CD4-positive, alpha-beta T cell treated with Interleukin-12 subunit alpha and Interleukin-12 subunit beta, for 1 hour (primary cell): Measurements from ENCODE around the gene COL4A1.

Source experiments
- DNase-seq: peaks from one replicate; pipeline ENCODE4 v3.0.0-alpha.2; 2020

The COL4A1 gene

GRCh38 chr13:110341445-110342244 lies 34.7 kb upstream of the COL4A1 start:
- no peak for DNase-seq

- DNase-seq = peak; percentile 24
These were observed 34.0 kb upstream of the COL4A1 start for GRCh38 chr13:110340812-110341444.

- DNase-seq = no peak
These were observed 33.1 kb upstream of the COL4A1 start for GRCh38 chr13:110339975-110340550.

- DNase-seq = no peak
These were observed 32.3 kb upstream of the COL4A1 start for GRCh38 chr13:110339263-110339662.

GRCh38 chr13:110338441-110339101 lies 31.6 kb upstream of the COL4A1 start:
- DNase-seq = no peak

- no peak for DNase-seq
These were observed 30.3 kb upstream of the COL4A1 start for GRCh38 chr13:110337247-110337646.

- DNase-seq = no peak
These were observed 29.7 kb upstream of the COL4A1 start for GRCh38 chr13:110336681-110337080.

- no peak for DNase-seq
These were observed 29.2 kb upstream of the COL4A1 start for GRCh38 chr13:110336108-110336507.

GRCh38 chr13:110334841-110335490 lies 28.0 kb upstream of the COL4A1 start:
- no peak for DNase-seq

- no peak for DNase-seq
These were observed 27.3 kb upstream of the COL4A1 start for GRCh38 chr13:110334256-110334655.

GRCh38 chr13:110333837-110334236 lies 26.9 kb upstream of the COL4A1 start:
- no peak for DNase-seq

GRCh38 chr13:110332750-110333149 lies 25.8 kb upstream of the COL4A1 start:
- no peak for DNase-seq

- DNase-seq = no peak
These were observed 24.4 kb upstream of the COL4A1 start for GRCh38 chr13:110331362-110331761.

- no peak for DNase-seq
These were observed 23.6 kb upstream of the COL4A1 start for GRCh38 chr13:110330491-110331011.

- DNase-seq = no peak
These were observed 23.0 kb upstream of the COL4A1 start for GRCh38 chr13:110329798-110330461.

GRCh38 chr13:110329258-110329657 lies 22.3 kb upstream of the COL4A1 start:
- no peak for DNase-seq

- no peak for DNase-seq
These were observed 21.6 kb upstream of the COL4A1 start for GRCh38 chr13:110328573-110328972.

- DNase-seq = no peak
These were observed 20.2 kb upstream of the COL4A1 start for GRCh38 chr13:110327051-110327721.

GRCh38 chr13:110326263-110326904 lies 19.4 kb upstream of the COL4A1 start:
- no peak for DNase-seq

- DNase-seq = no peak
These were observed 17.2 kb upstream of the COL4A1 start for GRCh38 chr13:110324026-110324749.
